Retina (tissue), 1 donor: Measurements from ENCODE around the gene FBXL14.
A peak's percentile ranks its signal among the peaks of the same experiment; 100 is the strongest.

ENCODE experiments used
- DNase-seq: peaks from one replicate; pipeline ENCODE4 v3.0.0-alpha.2; 2016

The FBXL14 gene, protein sequence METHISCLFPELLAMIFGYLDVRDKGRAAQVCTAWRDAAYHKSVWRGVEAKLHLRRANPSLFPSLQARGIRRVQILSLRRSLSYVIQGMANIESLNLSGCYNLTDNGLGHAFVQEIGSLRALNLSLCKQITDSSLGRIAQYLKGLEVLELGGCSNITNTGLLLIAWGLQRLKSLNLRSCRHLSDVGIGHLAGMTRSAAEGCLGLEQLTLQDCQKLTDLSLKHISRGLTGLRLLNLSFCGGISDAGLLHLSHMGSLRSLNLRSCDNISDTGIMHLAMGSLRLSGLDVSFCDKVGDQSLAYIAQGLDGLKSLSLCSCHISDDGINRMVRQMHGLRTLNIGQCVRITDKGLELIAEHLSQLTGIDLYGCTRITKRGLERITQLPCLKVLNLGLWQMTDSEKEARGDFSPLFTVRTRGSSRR

DNA sequence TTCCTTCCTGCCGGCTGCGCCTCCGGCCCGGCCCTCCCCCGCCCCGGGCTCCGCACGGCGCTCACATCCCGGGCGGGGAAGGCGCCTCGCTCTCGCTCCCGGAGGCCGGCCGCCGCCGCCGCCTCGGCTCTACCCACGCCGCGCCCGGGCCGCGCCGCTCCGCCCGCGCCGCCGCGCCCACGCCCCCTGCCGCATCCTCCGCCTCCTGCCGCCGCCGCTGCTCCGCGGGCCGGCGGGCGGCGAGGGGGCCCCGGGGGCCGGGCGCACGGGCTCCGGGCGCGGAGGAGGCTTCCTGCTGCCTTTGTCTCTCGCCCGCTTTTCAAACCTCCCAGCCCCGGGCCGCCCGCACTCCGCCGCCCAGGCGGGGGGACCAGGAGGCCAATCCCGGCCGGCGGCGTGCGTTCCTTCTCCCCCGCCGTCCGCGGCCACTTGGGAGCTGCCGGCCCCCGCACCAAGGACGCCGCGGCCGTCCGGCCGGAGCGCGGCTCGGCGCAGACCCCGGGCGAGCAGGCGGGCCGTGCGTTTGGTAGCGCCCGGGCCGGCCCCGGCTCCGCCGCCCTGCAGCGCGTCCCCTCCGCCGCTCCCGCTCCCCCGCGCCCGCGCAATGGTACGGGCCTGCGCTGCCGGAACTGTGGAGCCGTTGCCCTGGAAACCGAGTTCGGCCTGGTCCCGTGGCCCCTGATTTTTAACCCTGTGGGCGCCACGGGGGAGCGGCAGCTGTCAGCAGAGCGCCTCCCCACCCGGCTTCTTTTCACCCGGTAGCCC lies at the start of gene FBXL14:
FBXL14 (minus strand) TSS at position 321 of the 765 bp plus-strand sequence. CDS start 515 bp downstream, outside the sequence.
- DNase-seq, result peak; percentile 93

DNA sequence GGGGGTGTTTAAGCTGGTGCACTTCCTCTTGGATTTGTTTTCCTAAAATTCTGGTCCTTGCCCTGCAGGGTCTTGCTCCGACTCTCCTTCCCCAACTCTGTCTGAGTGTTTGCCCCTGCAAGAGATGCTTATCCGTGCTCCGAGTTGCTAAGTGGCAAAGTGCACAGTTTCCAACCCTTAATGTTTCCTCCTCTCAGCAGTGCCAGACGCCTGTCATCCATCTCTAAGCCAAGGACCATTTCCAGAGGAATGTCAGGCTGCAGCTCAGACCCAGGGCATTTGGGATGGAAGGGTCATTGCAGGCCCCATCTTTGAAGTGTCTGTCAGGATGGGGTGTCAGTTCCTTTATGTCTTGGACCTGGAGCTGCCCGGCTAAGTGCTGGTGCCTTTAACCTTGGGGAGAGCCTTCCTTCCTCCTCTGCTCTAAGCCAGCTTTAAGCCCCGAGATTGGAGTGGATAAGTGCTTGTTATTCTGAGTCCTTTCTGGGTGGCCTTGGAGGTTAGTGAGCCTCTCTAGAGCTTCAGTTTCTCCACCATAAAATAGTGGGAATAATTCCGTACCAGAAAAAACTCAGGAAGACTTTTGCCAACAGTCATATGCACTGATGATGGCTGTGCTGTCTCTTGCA lies 49.6 kb upstream of the FBXL14 start:
- DNase-seq, result peak; percentile 32

DNA sequence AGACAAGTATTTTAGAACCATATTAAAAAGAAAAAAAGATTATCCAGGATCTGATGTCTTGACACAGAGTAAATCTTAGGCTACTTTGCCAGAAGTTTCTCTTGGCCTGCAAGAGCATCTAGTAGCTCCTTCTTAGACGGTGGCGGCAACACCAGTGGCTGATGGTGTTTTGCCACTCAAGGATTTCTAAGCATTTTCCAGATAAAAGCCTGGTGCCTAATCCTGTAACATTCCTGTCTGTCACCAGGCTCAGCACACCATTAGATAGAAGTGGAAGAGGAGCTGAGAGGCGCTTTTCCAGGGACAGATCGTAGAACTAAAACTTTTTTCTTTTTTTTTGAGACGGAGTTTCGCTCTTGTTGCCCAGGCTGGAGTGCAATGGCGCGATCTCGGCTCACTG lies 48.7 kb upstream of the FBXL14 start:
- no peak for DNase-seq

DNA sequence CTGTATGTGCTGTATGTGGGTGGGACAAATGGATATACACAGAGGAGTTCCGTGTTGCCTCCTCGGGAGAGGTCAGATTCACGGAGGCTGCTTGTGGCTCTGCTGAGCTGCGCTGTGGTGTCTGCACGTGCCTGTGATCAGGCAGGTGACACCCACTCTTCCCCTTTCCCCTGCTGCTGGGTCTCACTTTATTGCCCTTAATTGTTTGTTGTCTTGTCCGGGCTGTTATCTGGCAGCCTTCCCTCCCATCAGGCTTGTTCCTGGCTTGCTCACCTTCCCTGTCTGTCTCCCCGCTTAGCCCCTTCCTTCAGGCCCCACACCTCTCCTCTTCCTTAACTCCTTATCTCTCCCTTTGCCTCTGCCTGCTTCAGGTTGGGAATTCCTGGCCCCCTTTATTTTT lies 48.1 kb upstream of the FBXL14 start:
- no peak for DNase-seq

DNA sequence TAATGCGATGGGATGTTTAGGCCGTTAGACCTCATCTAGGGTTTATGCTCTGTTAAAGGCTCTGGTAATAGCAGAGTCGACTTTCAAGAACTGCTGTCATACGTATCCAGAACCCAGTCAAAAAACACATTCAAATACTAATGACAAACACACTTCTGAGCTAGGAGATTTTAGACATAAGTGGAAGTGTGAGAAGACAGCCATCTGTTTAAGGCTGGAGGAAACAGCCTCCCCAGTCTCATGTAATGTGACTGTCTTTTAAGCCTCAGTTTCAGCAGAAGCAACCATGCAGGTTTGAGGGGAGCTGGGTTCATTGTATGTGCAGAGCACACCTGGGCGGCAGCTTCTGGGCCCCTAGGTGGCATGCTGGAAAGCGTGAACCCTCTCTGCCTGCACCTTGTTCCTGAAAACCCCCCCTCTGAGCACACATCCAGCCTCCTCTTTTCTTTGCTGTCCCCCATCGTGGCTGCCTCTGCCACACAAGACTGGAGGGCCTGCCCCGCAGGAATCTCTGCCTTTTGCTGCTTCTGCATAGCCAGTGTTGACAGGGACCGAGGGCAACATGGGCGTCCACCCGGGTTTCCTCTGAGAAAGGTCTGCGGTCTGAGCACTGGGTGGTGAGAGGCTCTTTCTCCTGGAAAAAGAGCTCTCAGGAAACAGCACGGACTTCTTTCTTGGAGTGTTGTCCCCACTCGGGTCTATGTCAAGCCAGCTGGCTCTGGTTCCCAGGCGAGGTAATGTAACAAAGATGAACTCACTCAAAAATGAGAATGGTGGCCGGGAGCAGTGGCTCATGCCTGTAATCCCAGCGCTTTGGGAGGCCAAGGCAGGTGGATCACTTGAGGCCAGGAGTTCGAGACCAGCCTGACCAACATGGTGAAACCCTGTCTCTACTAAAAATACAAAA lies 46.2 kb upstream of the FBXL14 start:
- DNase-seq, result no peak

DNA sequence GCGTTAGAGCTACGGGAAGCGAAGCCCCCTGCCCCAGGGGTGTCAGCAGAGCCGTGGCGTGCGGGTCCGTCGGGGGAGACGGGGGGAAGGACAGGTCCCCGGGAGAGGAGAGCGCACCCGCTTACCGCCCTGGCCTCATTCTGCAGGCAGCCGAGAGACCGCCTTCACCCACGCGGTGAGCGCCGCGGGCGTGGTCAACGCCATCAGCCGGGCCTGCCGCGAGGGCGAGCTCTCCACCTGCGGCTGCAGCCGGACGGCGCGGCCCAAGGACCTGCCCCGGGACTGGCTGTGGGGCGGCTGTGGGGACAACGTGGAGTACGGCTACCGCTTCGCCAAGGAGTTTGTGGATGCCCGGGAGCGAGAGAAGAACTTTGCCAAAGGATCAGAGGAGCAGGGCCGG lies 45.2 kb upstream of the FBXL14 start:
- DNase-seq, result no peak

DNA sequence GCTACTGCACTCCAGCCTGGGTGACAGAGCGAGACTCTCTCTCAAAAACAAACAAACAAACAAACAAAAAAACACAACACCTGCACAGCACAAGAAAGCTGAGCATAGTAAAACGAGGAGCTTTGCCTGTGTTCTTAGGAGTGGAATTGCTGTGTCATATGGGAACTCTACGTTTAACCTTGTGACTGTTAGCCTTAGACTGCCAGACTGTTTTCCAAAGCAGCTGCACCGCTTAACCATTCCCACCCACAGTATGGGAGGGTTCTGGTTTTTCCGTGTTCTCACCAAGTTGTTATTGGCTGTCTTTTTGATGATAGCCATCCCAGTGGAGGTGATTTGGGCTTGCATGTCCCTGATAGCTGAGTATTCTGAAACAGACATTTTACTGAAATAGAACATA lies 43.8 kb upstream of the FBXL14 start:
- DNase-seq, result no peak

DNA sequence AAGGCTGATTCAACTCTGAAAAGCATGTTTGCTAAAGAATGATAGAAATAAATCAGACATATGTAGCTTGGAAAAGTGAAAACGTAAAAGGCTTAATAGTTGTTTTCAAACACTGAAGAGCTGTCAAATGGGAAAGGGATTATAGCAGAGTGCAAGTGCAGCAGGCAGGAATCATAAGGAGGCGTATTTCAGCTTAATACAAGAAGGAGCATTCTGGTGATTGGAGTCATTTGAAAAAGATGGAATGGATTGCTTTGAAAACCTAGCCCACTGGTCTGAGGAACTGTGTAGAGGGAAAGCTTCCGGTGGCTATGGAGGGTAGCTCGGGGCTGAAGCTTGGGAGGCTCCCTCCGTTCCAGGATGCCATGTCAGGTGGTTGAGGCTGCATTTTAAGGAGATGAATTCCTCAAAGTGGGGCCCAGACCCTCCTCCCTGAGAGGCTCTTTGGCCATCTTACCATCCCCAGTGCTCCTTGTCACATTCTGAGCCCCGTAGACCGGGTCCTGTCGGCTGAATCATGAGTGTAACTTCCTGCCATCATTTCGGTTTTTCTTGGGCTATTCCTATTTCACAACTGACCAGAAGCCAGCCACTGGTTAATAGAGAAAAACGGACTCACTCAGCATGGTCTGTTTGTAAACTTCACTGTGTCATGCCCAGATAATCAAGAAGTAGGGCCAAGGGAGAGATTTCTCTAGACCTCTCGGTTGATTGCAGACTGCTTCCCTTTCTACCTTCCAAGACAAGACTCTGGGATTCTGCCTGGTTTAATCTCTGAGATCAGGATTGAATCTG lies 41.1 kb upstream of the FBXL14 start:
- DNase-seq, result no peak

DNA sequence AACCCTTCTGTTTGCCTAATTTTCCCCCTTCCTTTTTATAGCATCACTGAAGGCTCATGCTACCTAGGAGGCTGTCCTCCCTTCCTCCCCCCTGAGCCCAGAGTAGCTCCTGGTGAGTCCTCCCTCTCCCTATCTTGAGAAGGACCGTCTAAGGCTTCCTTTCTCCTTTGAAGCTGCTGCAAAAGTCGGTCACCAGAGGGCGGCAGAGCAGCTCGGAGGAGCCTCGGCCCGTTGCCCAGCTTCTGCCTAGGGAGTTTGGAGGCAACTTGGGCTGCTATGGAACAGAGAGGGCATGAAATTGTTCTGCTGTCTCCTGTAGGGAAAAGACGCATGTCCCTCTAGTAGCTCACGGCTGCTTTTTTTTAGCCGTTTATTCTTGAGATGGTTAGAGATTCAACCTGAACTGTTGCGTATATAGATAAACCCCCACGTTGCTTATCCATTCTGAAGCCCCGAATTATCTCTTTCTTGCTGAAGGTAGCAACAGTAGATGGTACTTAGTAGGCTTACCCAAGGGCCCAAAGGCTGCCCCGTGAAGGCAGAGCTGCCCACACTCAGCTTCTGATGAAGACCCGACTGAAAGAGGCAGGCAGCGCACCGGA lies 40.3 kb upstream of the FBXL14 start:
- DNase-seq, result peak; percentile 67

DNA sequence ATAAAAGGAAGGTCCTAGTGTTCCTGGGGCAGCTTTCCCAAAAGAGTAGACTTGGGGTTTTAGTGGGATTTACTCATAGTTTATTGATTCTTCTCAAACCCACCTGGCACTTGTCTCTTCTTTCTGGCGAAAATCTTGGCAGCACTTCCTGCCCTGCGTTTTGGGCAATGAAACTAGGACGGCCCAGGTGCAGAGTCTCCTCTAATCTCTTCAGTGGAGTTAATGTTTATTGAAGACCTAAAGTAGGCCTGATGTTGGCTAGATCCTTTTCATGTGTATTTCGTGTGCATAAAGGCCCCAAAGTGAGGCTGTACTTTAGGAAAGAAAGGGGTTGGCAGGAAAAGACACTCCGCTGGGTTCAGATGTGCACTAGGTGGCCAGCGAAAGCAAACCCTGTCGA lies 39.8 kb upstream of the FBXL14 start:
- DNase-seq, result no peak

DNA sequence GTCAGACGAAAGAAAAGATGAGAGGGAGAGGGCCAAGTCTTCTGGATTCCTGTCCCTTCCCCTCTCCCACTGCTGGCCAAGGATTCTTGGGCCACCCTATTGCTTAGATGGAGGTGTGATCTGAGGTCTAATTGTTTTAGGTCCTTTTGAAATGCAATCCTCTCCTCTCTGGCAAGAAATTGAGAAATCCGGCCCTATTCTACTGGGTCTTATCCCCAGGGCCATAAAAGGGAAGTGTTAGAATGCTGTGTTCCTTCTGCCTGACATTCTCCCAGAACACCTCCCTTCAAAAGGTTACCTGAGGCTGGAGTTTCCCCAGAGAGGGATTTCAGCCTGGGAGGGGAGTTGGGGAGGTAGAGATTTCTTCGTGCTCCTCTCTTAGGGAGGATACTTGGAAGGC lies 39.1 kb upstream of the FBXL14 start:
- DNase-seq, result no peak

DNA sequence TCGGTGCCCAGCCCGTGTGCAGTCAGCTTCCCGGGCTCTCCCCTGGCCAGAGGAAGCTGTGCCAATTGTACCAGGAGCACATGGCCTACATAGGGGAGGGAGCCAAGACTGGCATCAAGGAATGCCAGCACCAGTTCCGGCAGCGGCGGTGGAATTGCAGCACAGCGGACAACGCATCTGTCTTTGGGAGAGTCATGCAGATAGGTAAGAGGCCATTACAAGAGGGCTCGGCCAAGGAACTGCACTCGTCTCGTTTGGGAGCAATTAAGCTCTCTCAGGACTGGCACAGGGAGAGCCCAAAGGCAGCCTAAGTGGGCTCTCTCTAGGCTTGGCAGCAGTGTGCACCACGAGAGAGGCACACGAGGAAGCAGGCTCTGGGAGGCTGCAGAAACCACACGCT lies 38.3 kb upstream of the FBXL14 start:
- DNase-seq, result no peak

DNA sequence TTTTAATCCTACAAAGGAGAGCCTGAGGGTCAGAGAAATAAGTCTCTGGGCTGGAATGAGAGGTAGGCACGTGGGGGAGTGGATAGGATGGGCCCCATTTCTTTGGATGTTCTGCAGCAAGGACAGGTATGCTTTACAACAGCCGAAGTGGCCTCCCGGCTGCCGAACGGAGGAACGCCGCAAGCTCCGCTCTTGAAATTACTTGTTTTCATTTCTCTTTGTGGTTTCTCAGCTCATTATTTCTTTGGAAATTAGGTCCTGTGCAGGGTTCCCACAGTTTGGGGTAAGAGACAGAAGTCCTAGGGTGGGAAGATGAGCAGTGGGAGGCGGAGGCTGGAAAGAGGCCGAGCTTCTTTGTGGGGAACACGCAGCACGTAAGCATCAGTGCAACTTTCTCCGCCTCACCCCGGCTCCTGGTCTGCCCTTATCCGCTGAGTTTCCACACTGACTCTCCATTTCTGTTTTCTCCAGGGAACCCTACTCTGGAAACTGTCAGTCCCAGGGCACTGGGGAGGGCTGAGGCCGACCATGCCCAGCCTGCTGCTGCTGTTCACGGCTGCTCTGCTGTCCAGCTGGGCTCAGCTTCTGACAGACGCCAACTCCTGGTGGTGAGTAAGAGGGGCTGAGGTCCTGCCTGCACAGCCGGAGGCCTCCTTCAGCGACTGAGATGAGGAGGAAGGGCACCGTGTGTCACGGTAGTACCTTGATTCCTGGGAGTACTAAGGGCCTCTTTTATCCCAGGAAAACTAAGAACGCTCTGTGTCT lies 36.6 kb upstream of the FBXL14 start:
- DNase-seq, result peak; percentile 66

DNA sequence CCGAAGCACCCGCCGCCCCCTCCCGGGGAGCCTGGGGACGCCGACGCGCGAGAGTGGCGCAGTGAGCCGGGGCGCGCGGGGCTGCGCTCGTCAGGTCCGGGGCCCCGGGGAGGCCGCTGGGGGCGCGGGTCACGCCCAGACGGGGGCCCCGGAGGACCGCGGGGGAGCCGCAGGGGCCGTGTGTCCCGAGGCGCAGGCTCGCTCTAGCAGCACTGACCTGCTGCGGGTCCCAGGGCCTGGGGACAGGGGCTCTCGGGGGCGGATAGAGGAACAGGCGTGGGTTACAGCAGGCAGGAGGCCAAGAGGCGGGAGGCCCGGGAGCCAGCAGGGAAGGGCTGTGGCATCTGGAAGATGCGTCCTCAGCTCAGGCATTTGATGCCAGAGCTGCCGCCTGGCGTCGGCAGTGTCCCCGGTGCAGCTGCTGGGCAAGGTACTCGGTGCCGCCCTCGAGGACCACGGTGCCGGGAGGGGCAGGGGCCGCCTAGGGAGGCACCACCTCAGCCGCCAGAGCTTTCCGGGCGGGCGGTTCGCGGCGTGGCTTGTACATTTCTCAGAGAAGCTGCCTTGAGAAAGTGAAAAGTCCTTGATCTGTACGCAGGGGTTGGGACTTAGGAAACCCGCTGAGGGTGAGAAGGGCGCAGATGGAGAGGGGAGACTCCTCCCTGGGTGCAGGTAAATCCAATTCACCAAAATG lies 35.9 kb upstream of the FBXL14 start:
- peak; percentile 78 for DNase-seq

DNA sequence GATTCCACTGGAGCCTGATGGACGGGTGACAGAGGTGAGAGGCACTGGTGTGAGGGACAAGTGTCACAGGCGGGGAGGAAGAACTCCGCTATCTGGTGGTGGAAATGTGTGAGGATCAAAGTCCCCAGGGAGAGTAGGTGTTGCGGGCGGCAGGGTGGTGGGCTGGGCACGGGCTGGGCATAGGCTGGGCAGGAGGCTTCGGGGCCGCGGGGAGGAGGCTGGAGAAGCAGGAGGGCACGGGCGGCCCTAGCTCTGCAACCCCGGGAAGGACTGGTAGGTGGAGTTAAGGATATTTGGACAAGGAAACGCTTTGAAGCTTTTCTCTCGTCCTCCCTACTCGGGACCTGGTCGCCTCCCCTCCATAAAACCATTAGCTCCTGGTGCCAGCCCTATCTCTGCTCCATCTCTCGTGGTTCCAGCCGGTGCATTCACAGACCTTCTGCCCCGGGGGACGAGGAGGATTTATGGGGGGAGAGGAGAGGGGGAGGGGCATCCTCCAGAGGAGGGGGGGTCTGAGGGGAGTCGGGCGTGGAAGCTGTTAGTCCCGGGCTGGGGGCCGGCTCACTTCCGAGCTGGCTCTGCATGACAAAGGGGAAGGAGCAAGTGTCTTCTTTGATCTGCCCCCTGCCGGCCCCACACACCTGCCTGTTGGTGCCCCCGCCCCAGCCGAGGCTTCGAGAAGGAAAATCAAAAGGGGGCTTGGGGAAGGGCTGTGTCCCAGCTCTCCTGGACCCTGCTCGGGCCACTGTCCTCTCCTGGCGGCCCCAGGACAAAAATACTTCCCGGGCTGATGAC lies 35.2 kb upstream of the FBXL14 start:
- DNase-seq, result peak; percentile 70

DNA sequence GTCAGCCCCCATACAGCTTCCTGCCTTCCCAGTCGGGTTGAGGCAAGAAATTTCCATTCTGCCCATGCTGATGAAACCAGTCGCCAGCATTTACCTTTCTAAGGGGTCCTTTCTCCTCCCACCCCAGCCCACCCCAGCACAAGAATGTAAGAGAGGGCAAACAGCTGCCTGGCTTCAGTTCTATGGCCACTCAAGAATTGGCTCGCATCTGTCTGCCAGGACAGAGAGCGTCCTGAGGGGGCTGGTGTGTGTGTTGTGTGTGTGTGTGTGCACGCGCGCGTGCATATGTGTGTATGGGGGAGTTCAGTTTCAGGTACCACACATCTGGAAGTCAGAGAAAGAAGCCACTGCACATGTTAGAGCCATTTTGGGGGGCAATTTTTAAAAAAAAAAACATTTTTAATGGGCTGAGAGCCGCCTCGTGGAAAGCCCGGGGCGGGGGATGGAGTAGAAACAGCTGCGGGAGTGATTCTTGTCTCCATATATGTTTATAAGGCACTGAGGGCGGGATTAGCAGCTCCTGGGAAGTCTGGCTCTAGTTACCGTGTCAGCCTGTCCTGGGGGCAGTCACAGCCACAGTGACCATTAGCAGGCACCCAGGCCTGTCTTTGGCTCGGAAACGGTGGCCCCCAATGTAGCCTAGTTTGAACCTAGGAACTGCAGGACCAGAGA lies 34.4 kb upstream of the FBXL14 start, which contains the start of gene WNT5B:
WNT5B (plus strand) TSS at position 566 of the 672 bp plus-strand sequence. CDS start 2,124 bp downstream, outside the sequence.
- DNase-seq, result no peak

DNA sequence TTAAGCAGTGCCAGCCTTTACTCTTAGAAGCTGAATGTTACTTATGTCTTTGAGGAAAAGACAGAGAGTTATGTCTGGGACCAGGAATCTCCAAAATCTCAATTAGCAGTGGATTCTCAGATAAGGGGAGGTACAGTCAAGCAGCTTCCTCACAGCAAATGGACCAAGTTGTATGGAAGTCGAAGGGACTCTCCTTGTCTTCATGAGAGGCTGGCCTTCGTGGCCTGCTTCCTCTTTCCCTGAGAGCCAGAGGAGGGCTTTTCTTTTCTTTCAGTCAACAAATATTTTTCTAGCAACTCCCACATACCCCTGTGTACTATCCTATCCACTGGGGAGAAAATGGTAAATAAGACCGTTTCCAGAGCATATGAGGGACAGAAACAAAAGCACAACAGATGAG lies 28.0 kb upstream of the FBXL14 start:
- no peak for DNase-seq

DNA sequence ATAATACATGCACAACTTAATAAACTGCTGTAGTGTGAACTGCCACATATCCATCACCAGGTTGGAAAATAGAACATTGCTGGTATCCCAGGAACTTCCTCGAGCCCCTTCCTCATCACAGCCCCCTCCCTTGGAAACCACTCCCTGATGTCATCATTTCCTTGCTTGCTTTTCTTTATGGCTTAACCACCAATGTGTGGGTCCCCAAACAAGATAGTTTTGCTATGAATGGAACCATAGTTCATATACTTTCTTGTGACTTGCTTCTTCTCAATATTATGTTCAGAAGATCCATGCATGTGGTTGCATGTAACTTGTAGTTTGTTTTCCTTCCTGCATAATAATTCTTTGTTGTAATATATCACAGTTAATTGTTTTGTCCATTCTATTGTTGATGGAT lies 25.7 kb upstream of the FBXL14 start:
- DNase-seq, result no peak
